Nephron (organoid): ENCODE results near the gene ATRIP.

Experiments used
- H3K27ac Mint-ChIP-seq, 3 experiments: 2 replicates each; pipeline ENCODE4 v1.8.0; 2020; ENCODE audit warnings: mixed read lengths in 3 of 3, mild to moderate bottlenecking in 2 of 3, moderate library complexity in 1 of 3
- H3K27me3 Mint-ChIP-seq: 2 replicates; pipeline ENCODE4 v1.8.0; 2021; ENCODE audit warnings: low read depth, mild to moderate bottlenecking, moderate library complexity, mixed read lengths
- H3K36me3 Mint-ChIP-seq: 2 replicates; pipeline ENCODE4 v1.8.0; 2020; ENCODE audit warnings: low read depth, mixed read lengths
- H3K4me1 Mint-ChIP-seq: 2 replicates; pipeline ENCODE4 v1.8.0; 2020; ENCODE audit warnings: mixed read lengths
- H3K4me3 Mint-ChIP-seq, 3 experiments: 2 replicates each; pipeline ENCODE4 v1.8.0; 2020; ENCODE audit warnings: mild to moderate bottlenecking in 3 of 3, mixed read lengths in 3 of 3, moderate library complexity in 2 of 3
- H3K9me3 Mint-ChIP-seq: 2 replicates; pipeline ENCODE4 v1.8.0; 2020; ENCODE audit warnings: mixed read lengths
- TF ChIP-seq, protein P1 (sequence below), 3 experiments: fragments of 200-600 bp; sonication (generic); IDR thresholded peaks; one replicate each; pipeline ENCODE4 v1.5.0; 2021; ENCODE audit warnings: antibody characterized with exemption in 3 of 3; ENCODE audit not compliant: unreplicated experiment in 3 of 3

ATRIP gene

DNA sequence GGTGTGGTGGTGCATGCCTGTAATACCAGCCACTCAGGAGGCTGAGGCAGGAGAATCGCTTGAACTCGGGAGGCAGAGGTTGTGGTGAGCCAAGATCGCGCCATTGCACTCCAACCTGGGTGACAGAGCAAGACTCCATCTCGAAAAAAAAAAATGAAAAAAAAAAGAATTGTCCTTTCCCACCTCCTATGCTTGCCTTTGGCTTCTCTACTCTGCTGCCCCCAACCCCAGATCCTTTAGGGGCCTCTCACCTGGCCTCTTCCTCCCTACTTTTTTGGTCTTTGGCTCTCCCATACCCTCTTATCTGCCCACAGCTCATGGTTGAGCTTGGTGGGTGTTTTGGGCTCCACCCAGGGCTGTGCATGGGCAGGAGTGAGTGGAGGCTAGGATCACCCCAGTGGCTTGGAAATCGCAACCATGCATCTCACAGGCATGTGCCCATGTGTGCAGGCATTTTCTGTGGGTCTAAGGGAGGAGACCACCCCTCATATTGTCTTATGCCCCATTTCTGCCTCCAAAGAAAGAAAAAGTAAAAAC lies 59.5 kb downstream of the ATRIP start:
- Mint-ChIP-seq H3K4me1 (no peaks in the 10 kb centered on the region), H3K27me3 (no peaks in the 10 kb centered on the region), H3K4me3 (peak overlapping the region; percentile 67 to 76 (median 71)), H3K27ac (no peak overlapping the region), H3K9me3 (no peaks in the 10 kb centered on the region), H3K36me3 (peaks cover 5% of the 10 kb centered on the region)
- TF ChIP-seq, protein P1, sequence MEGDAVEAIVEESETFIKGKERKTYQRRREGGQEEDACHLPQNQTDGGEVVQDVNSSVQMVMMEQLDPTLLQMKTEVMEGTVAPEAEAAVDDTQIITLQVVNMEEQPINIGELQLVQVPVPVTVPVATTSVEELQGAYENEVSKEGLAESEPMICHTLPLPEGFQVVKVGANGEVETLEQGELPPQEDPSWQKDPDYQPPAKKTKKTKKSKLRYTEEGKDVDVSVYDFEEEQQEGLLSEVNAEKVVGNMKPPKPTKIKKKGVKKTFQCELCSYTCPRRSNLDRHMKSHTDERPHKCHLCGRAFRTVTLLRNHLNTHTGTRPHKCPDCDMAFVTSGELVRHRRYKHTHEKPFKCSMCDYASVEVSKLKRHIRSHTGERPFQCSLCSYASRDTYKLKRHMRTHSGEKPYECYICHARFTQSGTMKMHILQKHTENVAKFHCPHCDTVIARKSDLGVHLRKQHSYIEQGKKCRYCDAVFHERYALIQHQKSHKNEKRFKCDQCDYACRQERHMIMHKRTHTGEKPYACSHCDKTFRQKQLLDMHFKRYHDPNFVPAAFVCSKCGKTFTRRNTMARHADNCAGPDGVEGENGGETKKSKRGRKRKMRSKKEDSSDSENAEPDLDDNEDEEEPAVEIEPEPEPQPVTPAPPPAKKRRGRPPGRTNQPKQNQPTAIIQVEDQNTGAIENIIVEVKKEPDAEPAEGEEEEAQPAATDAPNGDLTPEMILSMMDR (IDR thresholded peaks at IDR 0.05; ENCODE audit: unreplicated experiment in 3 of 3): no peak

DNA sequence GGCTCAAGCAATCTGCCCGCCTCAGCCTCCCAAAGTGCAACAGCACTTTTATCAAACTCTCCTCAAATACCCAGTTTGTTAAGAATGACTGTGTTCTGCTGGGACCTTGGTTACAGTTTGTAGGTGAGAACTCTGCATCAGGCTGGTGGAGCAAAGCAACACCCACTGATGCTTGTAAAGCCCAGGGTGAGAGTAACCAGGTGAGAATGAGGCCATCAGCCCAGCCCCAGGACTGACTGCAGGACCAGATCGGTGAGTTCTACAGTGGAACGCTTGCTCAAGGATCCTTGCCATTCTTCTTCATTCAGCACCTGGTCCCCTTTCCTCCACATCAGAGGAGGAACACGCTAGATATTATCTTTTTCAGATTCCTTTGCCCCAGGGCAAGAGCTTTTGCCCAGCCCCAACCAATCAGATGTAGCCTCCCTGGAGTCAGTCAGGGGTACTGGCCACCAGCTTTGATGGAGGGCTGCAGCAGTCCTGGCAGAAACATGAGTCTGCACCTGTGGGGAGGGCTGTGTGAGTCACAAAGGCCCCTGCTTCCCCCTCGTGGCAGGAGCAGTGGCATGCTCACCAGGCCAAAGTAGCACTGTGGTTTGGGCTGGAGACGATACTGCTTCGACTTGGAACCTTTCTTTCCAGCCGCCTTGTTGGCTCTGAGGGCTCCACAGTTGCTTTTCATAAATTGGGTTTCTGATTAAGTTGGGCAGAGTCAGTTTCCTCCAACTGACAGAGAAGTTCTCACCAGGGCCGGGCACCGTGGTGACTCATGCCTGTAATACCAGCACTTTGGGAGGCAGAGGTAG lies 60.9 kb downstream of the ATRIP start:
- Mint-ChIP-seq H3K36me3 (no peaks in the 10 kb centered on the region), H3K27ac (no peak overlapping the region), H3K9me3 (no peaks in the 10 kb centered on the region), H3K4me1 (no peaks in the 10 kb centered on the region), H3K4me3 (no peak overlapping the region), H3K27me3 (no peaks in the 10 kb centered on the region)
- TF ChIP-seq, protein P1 (IDR thresholded peaks at IDR 0.05; ENCODE audit: unreplicated experiment in 3 of 3): peak; percentile 28 to 44 (median 35)

DNA sequence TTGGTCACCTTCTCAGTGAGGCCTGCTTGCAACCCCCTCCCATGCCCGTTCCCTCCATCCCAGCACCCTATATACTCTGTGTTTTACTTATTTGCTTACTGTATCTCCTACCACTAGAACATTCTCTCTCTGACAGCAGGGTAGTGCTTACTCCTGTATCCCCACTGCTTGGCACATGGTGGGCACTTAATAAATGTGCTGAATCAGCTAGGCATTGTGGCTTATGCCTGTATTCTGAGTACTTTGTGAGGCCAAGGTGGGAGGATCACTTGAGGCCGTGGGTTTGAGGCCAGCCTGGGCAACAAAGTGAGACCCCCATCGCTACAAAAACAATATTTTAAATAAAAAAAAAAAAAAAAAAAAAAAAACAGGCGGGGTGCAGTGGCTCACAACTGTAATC lies 65.0 kb downstream of the ATRIP start:
- Mint-ChIP-seq H3K4me1 (no peaks in the 10 kb centered on the region), H3K27ac (no peak overlapping the region), H3K27me3 (no peaks in the 10 kb centered on the region), H3K9me3 (no peaks in the 10 kb centered on the region), H3K36me3 (no peaks in the 10 kb centered on the region), H3K4me3 (no peak overlapping the region)
- TF ChIP-seq, protein P1 (IDR thresholded peaks at IDR 0.05; ENCODE audit: unreplicated experiment in 3 of 3): no peak

DNA sequence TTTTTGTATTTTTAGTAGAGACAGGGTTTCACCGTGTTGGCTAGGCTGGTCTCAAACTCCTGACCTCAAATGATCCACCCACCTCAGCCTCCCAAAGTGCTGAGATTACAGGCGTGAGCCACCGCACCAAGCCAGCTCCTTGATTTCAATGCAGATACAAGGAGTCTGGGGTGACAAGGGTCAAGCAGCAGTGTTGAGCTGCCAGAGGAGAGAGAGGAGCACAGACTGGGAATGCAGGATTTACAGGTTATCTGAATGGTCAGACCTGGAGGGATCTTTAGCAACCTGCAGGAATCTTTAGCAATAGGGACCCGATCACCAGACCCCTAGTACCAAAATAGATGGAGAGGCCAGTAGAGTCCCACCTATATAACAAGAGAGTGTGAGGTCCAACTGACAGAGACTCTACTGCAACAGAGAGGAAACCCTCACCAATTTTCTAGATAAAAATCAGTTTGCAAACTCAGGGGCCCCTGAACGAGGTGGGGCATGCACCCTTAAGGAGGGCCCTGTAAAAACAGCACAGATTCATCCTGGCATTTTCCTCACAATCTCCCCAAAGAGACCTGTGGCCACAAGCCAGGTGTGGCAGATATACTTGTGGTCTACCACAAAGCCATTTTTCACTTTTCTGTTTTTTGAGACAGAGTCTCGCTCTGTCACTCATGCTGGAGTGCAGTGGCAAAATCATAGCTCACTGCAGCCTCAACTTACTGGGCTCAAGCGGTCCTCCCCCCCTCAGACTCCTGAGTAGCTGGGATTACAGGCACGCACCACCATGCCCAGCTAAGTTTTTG lies 68.1 kb downstream of the ATRIP start:
- Mint-ChIP-seq H3K9me3 (no peaks in the 10 kb centered on the region), H3K4me1 (no peaks in the 10 kb centered on the region), H3K4me3 (no peak overlapping the region), H3K27me3 (no peaks in the 10 kb centered on the region), H3K36me3 (no peaks in the 10 kb centered on the region), H3K27ac (no peak overlapping the region)
- TF ChIP-seq, protein P1 (IDR thresholded peaks at IDR 0.05; ENCODE audit: unreplicated experiment in 3 of 3): no peak
